ENCODE data around the gene SCT. TPM values are rescaled to one million over a fixed set of nuclear protein-coding genes. Genes with fewer than 3 reads are reported as not detected.

Gene SCT
- total and polyA plus RNA-seq, 4 donors, result not detected

DNA sequence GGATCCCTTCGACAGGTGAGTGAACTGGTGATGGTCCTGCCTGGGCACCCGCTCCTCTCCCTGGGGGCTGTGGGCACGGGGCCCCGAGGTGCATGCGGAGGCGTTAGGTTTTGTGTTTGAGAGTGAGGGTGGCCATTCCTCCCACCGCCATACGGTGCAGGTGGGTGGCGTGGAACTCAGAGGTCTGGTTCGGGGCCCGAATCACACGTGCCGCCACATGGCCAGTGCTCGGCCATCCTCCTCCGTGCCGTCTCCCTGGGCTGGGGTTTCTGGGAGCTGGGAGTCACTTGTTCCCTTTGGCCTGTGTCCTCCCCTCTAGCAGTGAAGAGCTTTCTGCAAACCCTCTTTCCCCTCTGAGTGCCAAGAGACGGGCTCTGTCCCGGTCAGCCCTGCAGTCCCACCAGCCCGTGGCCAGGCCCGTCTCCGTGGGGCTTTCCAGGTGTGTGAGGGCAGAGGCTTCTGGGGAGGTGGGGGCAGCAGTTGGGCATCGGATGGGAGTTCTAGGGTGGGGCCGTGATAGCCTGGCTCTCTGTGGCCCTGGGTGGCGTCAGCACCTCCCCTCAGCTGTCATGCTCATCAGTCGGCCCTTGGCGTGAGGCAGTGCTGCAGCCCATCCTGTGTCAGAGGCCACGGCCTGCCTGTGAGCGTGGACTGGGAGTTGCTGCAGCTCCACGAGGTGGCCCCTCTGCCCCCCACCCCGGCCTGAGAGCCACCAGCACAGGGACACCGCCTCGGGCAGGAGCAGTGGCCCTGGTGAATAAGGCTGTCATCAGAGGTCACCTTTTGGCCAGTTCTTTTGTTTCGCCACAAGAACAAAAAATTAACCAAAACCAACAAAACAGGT, 21.5 kb downstream of the SCT start:
- Histone ChIP-seq H3K4me3 (no peak overlapping the region), H3K9me3 (ENCODE audit: control insufficient read depth in 4 of 4, insufficient read depth in 3 of 4, low read length in 3 of 4) (no peaks in the 10 kb centered on the region), H3K9ac (ENCODE audit: insufficient read depth in 1 of 2, low read length in 2 of 2) (no peak overlapping the region), H3K36me3 (ENCODE audit: control insufficient read depth in 4 of 4, insufficient read depth in 4 of 4, low read length in 4 of 4) (peaks cover 16 to 85% (median 36%) of the 10 kb centered on the region in 4 donors), H3K27ac (ENCODE audit: low read depth in 1 of 2, low read length in 1 of 2) (no peak overlapping the region), H3K4me1 (ENCODE audit: control insufficient read depth in 5 of 5, insufficient read depth in 5 of 5, low read length in 5 of 5) (no peaks in the 10 kb centered on the region), H3K27me3 (ENCODE audit: control insufficient read depth in 3 of 3, insufficient read depth in 3 of 3, low read length in 2 of 3) (no peaks in the 10 kb centered on the region)
- no peak for DNase-seq
- TF ChIP-seq, protein P1, sequence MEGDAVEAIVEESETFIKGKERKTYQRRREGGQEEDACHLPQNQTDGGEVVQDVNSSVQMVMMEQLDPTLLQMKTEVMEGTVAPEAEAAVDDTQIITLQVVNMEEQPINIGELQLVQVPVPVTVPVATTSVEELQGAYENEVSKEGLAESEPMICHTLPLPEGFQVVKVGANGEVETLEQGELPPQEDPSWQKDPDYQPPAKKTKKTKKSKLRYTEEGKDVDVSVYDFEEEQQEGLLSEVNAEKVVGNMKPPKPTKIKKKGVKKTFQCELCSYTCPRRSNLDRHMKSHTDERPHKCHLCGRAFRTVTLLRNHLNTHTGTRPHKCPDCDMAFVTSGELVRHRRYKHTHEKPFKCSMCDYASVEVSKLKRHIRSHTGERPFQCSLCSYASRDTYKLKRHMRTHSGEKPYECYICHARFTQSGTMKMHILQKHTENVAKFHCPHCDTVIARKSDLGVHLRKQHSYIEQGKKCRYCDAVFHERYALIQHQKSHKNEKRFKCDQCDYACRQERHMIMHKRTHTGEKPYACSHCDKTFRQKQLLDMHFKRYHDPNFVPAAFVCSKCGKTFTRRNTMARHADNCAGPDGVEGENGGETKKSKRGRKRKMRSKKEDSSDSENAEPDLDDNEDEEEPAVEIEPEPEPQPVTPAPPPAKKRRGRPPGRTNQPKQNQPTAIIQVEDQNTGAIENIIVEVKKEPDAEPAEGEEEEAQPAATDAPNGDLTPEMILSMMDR (IDR thresholded peaks at IDR 0.05; ENCODE audit: control extremely low read depth, extremely low read depth), result no peak
- no peak for ATAC-seq (ENCODE audit: insufficient read depth, low FRiP score)
- WGBS, 2 donors, result 94 to 95% methylated on average over 33 of the region's 33 CpGs

DNA sequence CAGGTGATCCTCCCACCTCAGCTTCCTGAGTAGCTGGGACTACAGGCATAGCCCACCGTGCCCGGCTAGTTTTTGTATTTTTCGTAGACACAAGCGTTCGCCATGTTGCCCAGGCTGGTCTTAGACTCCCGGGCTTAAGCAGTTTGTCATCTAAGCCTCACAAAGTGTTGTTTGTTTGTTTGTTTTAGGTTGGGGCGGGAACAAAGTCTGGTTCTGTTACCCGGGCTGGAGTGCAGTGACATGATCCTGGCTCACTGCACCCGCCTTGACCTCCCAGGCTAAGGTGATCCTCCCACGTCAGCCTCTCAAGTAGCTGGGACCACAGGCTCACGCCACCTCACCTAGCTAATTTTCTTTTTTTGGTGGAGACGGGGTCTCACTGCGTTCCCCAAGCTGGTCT, 23.8 kb downstream of the SCT start:
- no peak for ATAC-seq (ENCODE audit: insufficient read depth, low FRiP score)
- H3K4me1 ChIP-seq (ENCODE audit: control insufficient read depth in 5 of 5, insufficient read depth in 5 of 5, low read length in 5 of 5), result no peaks in the 10 kb centered on the region
- peaks cover 15 to 75% (median 34%) of the 10 kb centered on the region in 4 donors for H3K36me3 ChIP-seq (ENCODE audit: control insufficient read depth in 4 of 4, insufficient read depth in 4 of 4, low read length in 4 of 4)
- H3K27me3 ChIP-seq (ENCODE audit: control insufficient read depth in 3 of 3, insufficient read depth in 3 of 3, low read length in 2 of 3), result no peaks in the 10 kb centered on the region
- H3K9ac ChIP-seq (ENCODE audit: insufficient read depth in 1 of 2, low read length in 2 of 2), result no peak overlapping the region
- TF ChIP-seq, protein P1 (IDR thresholded peaks at IDR 0.05; ENCODE audit: control extremely low read depth, extremely low read depth), result no peak
- WGBS, 2 donors, result 91 to 93% methylated on average over 13 of the region's 13 CpGs
- no peak for DNase-seq
- H3K9me3 ChIP-seq (ENCODE audit: control insufficient read depth in 4 of 4, insufficient read depth in 3 of 4, low read length in 3 of 4), result no peaks in the 10 kb centered on the region
- H3K27ac ChIP-seq (ENCODE audit: low read depth in 1 of 2, low read length in 1 of 2), result no peak overlapping the region
- H3K4me3 ChIP-seq, result no peak overlapping the region

DNA sequence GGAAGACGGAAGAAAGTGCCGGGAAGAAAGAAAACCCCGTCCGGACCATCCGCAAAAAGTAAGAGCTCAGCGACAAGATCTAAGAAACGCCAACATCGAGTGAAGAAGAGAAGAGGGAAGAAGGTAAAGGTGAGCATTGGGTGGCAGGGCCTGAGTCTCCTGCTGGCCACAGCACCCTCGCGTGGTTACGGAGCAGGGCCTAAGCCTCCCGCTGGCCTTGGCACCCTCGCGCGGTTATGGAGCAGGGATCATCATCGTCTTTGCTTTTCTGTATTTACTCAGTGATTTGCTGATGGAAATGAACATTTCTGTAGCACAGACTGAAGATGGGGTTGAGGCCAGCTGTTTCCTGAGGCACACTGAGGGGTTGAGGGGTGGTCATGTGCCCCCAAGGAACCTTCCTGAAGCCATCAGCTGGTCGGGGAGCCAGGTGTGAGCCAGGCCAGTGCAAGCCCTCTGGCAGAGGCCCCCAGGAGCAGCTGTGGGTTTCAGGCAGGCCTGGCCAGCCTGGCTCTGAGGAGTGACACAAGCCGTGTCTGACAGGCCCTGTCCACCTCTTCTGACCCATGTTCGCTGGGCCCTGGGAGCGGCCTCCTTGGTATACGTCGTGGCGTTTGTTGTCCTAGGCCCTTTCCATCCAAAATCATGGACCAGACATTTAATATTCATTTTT, 25.3 kb downstream of the SCT start:
- H3K4me1 ChIP-seq (ENCODE audit: control insufficient read depth in 5 of 5, insufficient read depth in 5 of 5, low read length in 5 of 5), result no peaks in the 10 kb centered on the region
- no peak overlapping the region for H3K4me3 ChIP-seq
- ATAC-seq (ENCODE audit: insufficient read depth, low FRiP score), result no peak
- no peak for DNase-seq
- peaks cover 8 to 75% (median 29%) of the 10 kb centered on the region in 4 donors for H3K36me3 ChIP-seq (ENCODE audit: control insufficient read depth in 4 of 4, insufficient read depth in 4 of 4, low read length in 4 of 4)
- H3K9me3 ChIP-seq (ENCODE audit: control insufficient read depth in 4 of 4, insufficient read depth in 3 of 4, low read length in 3 of 4), result no peaks in the 10 kb centered on the region
- no peak overlapping the region for H3K9ac ChIP-seq (ENCODE audit: insufficient read depth in 1 of 2, low read length in 2 of 2)
- H3K27ac ChIP-seq (ENCODE audit: low read depth in 1 of 2, low read length in 1 of 2), result no peak overlapping the region
- H3K27me3 ChIP-seq (ENCODE audit: control insufficient read depth in 3 of 3, insufficient read depth in 3 of 3, low read length in 2 of 3), result no peaks in the 10 kb centered on the region
- 95 to 96% methylated on average over 23 of the region's 23 CpGs for WGBS, 2 donors
- TF ChIP-seq, protein P1 (IDR thresholded peaks at IDR 0.05; ENCODE audit: control extremely low read depth, extremely low read depth), result no peak
